Type B pancreatic cell (in vitro differentiated cells): ENCODE measurements around the gene DOK5. TPM values are rescaled to one million over a fixed set of nuclear protein-coding genes. Genes with fewer than 3 reads are reported as not detected.

ENCODE experiments used
- DNase-seq: peaks from one replicate; pipeline ENCODE4 v3.0.0; 2021; ENCODE audit warnings: mixed read lengths; ENCODE audit not compliant: unreplicated experiment; ENCODE audit errors: extremely low spot score
- H3K27ac Mint-ChIP-seq: 2 replicates; pipeline ENCODE4 v1.8.0; 2021; ENCODE audit warnings: mild to moderate bottlenecking, mixed read lengths
- H3K27me3 Mint-ChIP-seq: 2 replicates; pipeline ENCODE4 v1.8.0; 2021; ENCODE audit warnings: mixed read lengths
- H3K36me3 Mint-ChIP-seq: 2 replicates; pipeline ENCODE4 v1.8.0; 2021; ENCODE audit warnings: mixed read lengths
- H3K4me1 Mint-ChIP-seq: one replicate; pipeline ENCODE4 v1.8.0; 2021; ENCODE audit warnings: mixed read lengths; ENCODE audit not compliant: unreplicated experiment
- H3K4me3 Mint-ChIP-seq: 2 replicates; pipeline ENCODE4 v1.8.0; 2021; ENCODE audit warnings: mild to moderate bottlenecking, mixed read lengths
- H3K9me3 Mint-ChIP-seq: 2 replicates; pipeline ENCODE4 v1.8.0; 2021; ENCODE audit warnings: mixed read lengths
- total RNA-seq: library from RNA; stranded (reverse); gene quantifications from 2 replicates; pipeline ENCODE4 v1.2.1, GENCODE V29; 2021; ENCODE audit warnings: low replicate concordance
- TF ChIP-seq, protein P1 (sequence below): fragments of 200-600 bp; sonication (generic); conservative IDR thresholded peaks from 2 replicates; pipeline ENCODE4 v1.5.0; 2021; ENCODE audit warnings: antibody characterized with exemption, mild to moderate bottlenecking

The DOK5 gene
- total RNA-seq, 1 donor from 2014 or later: 26.9 TPM

DNA sequence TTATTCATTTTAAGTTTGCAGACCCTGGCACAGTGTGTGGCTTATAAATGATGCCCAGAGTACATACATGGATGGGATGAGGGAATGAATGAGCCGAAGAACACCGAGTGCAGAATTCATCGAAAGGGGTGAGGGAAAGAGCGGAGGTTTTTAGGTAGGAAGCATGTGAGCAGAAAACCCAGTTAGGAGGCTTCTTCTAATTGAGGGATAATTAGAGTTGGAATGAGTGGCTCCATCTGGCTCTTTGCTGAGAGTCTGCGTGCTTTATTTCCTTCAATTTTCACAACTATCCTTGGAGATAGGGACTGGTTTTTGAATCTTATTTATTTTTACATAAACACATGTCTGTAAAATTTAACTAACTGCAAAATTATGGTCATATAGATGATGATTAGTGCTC, 150.7 kb downstream of the DOK5 start:
- peaks cover 27% of the 10 kb centered on the region for H3K4me1 Mint-ChIP-seq
- TF ChIP-seq, protein P1, sequence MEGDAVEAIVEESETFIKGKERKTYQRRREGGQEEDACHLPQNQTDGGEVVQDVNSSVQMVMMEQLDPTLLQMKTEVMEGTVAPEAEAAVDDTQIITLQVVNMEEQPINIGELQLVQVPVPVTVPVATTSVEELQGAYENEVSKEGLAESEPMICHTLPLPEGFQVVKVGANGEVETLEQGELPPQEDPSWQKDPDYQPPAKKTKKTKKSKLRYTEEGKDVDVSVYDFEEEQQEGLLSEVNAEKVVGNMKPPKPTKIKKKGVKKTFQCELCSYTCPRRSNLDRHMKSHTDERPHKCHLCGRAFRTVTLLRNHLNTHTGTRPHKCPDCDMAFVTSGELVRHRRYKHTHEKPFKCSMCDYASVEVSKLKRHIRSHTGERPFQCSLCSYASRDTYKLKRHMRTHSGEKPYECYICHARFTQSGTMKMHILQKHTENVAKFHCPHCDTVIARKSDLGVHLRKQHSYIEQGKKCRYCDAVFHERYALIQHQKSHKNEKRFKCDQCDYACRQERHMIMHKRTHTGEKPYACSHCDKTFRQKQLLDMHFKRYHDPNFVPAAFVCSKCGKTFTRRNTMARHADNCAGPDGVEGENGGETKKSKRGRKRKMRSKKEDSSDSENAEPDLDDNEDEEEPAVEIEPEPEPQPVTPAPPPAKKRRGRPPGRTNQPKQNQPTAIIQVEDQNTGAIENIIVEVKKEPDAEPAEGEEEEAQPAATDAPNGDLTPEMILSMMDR: no peak
- no peak overlapping the region for H3K27ac Mint-ChIP-seq
- no peaks in the 10 kb centered on the region for H3K9me3 Mint-ChIP-seq
- H3K36me3 Mint-ChIP-seq: peaks cover 3% of the 10 kb centered on the region
- no peak for DNase-seq
- no peak overlapping the region for H3K4me3 Mint-ChIP-seq
- no peaks in the 10 kb centered on the region for H3K27me3 Mint-ChIP-seq

DNA sequence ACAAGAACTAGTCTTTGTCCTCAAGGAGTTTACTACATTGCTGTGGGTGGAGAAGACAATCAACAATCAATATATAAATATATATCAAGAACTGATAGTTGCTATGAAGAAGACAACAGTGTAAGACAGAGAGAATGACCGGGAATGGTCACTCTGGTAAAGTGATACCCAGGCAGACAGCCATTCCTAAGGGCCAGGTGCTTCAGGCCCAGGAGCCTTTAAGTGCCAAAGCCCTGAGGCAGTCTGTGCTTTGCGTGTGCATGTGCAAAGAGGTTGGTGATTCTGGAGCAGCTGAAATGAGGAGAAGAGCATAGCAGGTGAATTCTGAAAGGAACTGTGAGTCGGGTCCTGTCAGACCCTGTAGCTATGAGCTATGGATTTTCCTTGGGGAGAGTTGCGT, 154.2 kb downstream of the DOK5 start:
- no peaks in the 10 kb centered on the region for H3K9me3 Mint-ChIP-seq
- H3K27ac Mint-ChIP-seq: no peak overlapping the region
- no peak for DNase-seq
- no peaks in the 10 kb centered on the region for H3K27me3 Mint-ChIP-seq
- TF ChIP-seq, protein P1: no peak
- H3K4me3 Mint-ChIP-seq: no peak overlapping the region
- H3K36me3 Mint-ChIP-seq: peaks cover 3% of the 10 kb centered on the region
- peaks cover 18% of the 10 kb centered on the region for H3K4me1 Mint-ChIP-seq

DNA sequence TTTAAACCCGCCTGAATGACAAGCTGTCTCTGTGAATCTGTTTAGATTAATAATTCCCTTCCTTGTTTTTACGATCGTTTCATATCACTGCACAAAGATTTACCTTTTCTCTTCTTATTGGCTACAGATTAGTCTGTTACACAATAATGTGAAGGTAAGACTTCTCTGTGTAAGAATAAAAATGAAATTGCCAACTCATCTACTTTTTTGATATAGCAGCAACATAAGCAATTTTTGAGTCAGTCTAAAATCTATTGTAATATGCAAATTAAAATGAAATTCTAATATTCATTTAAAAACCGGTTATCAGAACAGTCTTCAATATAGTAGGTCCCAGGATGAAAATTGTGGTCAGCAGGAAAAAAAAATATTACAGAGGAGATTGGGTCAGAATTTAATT, 155.2 kb downstream of the DOK5 start:
- no peak for DNase-seq
- Mint-ChIP-seq H3K9me3 (peaks cover 4% of the 10 kb centered on the region), H3K4me3 (no peak overlapping the region), H3K27ac (no peak overlapping the region), H3K36me3 (peaks cover 6% of the 10 kb centered on the region), H3K27me3 (no peaks in the 10 kb centered on the region), H3K4me1 (peaks cover 9% of the 10 kb centered on the region)
- TF ChIP-seq, protein P1: no peak

DNA sequence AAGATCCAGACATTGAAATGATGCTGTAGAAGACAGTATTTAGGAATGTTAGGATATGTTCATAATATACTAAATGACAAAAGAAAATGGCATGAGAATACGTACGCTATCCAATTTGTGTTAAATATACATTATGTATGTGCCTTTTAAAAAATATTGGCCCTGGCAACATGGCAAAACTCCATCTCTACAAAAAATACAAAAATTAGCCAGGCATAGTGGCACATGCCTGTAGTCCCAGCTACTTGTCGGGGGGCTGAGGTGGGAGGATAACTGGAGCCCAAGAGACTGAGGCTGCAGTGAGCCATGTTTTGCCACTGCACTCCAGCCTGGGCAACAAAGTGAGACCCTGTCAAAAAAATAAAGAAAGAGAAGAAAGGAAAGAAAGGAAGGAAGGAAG, 155.7 kb downstream of the DOK5 start:
- Mint-ChIP-seq H3K27me3 (no peaks in the 10 kb centered on the region), H3K4me3 (no peak overlapping the region), H3K9me3 (peaks cover 4% of the 10 kb centered on the region), H3K36me3 (peaks cover 6% of the 10 kb centered on the region), H3K27ac (no peak overlapping the region), H3K4me1 (peaks cover 9% of the 10 kb centered on the region)
- DNase-seq: no peak
- TF ChIP-seq, protein P1: no peak

DNA sequence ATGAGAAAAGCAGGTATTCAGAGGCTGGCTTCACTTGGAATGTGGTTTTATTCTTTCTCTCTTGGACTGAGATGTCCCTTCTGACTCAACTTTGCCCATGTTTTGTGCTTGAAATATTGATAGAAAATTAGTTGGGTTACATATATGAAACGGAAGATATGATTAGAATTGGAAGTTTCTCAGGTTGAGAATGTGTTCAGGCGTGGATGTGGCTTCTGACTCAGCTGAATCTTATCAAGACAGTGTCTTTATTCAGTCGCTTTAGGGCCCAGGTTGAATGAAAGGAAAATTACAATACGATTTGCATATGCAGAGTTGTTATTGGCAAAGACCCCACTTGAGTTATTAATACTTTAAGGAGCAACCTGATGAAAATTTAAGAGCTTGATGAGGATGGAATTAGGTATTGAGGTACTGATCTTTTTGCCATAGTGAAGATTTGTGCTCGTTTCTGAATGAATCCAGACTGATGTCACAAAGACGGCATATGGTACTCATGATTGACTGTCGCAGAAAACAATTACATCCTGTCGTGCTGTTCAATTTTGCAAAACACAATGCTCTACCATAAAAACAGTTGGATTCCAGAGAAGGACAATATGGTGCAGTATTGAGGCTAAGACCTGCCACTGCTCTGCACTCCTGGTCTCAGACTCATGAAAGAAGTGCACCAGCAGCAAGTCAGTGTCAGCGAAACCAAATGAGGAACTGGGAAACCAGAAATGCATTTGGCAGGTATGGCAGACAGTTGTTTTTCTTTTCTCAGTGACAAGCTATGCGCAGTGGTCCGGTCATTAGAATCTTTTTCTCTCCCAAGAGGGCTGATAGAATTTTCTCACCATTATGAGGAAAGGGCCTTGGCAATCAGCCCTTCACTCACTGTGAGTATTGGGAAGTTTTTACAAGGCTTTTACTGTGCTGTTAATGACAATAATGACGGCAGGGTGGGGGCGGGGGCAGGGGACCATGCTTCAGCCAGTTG, 158.3 kb downstream of the DOK5 start:
- TF ChIP-seq, protein P1: no peak
- Mint-ChIP-seq H3K27ac (no peak overlapping the region), H3K27me3 (no peaks in the 10 kb centered on the region), H3K4me3 (no peak overlapping the region), H3K36me3 (peaks cover 3% of the 10 kb centered on the region), H3K9me3 (peaks cover 11% of the 10 kb centered on the region), H3K4me1 (peaks cover 9% of the 10 kb centered on the region)
- DNase-seq: no peak
